ENCODE results near the gene MAP3K20. TPM values are rescaled to one million over a fixed set of nuclear protein-coding genes. Genes with fewer than 3 reads are reported as not detected.
A peak's percentile ranks its signal among the peaks of the same experiment; 100 is the strongest.

The MAP3K20 gene
- total and polyA plus RNA-seq, 10 of the 15 experiments (the other 5 are each of a cell fraction or from before 2014, with no cell fraction given): 0.04 to 5.6 (median 2.3) TPM

DNA sequence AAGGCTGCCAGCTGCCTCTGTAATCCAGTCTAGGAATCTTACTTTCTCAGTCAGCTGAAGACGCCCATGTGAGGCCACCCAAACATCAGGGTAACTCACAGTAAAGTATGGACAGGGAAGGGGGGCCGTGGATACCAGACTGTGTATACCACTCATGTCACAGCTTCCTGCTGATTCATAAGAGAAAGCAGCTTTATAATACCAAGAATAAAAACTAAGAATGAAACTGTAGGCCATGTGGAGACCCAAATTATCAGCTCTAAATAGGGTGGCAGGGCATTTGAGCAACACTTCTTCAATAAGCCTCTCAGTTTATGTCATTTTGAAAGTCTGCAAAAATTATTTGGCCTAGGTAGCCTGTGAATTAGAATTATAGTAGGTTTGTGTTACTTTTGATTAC lies 164.0 kb downstream of the MAP3K20 start (continued):
- TF ChIP-seq CUX1 (IDR thresholded peaks at IDR 0.05; ENCODE audit: insufficient replicate concordance, low read depth, low read length): no peak
- peak; percentile 66; the same call in 1 of the 2 replicates for TF ChIP-seq NR2F1 (conservative IDR thresholded peaks at IDR 0.05)
- peak; percentile 95 for TF ChIP-seq ZBED1 (IDR thresholded peaks at IDR 0.05; ENCODE audit: borderline replicate concordance)
- no peak for TF ChIP-seq SREBF2 (IDR thresholded peaks at IDR 0.05; ENCODE audit: low read length)
- no peak for TF ChIP-seq PBX3 (IDR thresholded peaks at IDR 0.05; ENCODE audit: insufficient replicate concordance, low read depth, low read length)
- TF ChIP-seq MYC (IDR thresholded peaks at IDR 0.05; ENCODE audit: insufficient read depth, insufficient read length, insufficient replicate concordance, low read length, severe bottlenecking): no peak
- TF ChIP-seq CHD4 (IDR thresholded peaks at IDR 0.05): no peak
- no peak for TF ChIP-seq SPI1 (IDR thresholded peaks at IDR 0.05; ENCODE audit: borderline replicate concordance, insufficient read depth, low read depth, low read length)
- TF ChIP-seq SMAD1 (IDR thresholded peaks at IDR 0.05; ENCODE audit: low read depth, partially characterized antibody): no peak
- TF ChIP-seq RCOR1 (conservative IDR thresholded peaks at IDR 0.05; ENCODE audit: low read depth, low read length): no peak
- no peak for TF ChIP-seq ZBTB4 (CRISPR knock-in tag; IDR thresholded peaks at IDR 0.05)
- TF ChIP-seq WRNIP1 (IDR thresholded peaks at IDR 0.05; ENCODE audit: borderline replicate concordance, low read depth, low read length): no peak
- TF ChIP-seq STAT3 (IDR thresholded peaks at IDR 0.05; ENCODE audit: low read depth, low read length): no peak
- TF ChIP-seq PML (IDR thresholded peaks at IDR 0.05; ENCODE audit: low read length): peak; percentile 80
- TF ChIP-seq, protein P1, sequence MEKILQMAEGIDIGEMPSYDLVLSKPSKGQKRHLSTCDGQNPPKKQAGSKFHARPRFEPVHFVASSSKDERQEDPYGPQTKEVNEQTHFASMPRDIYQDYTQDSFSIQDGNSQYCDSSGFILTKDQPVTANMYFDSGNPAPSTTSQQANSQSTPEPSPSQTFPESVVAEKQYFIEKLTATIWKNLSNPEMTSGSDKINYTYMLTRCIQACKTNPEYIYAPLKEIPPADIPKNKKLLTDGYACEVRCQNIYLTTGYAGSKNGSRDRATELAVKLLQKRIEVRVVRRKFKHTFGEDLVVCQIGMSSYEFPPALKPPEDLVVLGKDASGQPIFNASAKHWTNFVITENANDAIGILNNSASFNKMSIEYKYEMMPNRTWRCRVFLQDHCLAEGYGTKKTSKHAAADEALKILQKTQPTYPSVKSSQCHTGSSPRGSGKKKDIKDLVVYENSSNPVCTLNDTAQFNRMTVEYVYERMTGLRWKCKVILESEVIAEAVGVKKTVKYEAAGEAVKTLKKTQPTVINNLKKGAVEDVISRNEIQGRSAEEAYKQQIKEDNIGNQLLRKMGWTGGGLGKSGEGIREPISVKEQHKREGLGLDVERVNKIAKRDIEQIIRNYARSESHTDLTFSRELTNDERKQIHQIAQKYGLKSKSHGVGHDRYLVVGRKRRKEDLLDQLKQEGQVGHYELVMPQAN (conservative IDR thresholded peaks at IDR 0.05): no peak
